Amygdala (tissue), 56 donors: Measurements from ENCODE around the gene IGFALS.

ENCODE experiments used
- DNase-seq, 56 donors: peaks; one replicate each; lab custom pipeline; 2025; lab: John Stamatoyannopoulos, UW

IGFALS gene

DNA sequence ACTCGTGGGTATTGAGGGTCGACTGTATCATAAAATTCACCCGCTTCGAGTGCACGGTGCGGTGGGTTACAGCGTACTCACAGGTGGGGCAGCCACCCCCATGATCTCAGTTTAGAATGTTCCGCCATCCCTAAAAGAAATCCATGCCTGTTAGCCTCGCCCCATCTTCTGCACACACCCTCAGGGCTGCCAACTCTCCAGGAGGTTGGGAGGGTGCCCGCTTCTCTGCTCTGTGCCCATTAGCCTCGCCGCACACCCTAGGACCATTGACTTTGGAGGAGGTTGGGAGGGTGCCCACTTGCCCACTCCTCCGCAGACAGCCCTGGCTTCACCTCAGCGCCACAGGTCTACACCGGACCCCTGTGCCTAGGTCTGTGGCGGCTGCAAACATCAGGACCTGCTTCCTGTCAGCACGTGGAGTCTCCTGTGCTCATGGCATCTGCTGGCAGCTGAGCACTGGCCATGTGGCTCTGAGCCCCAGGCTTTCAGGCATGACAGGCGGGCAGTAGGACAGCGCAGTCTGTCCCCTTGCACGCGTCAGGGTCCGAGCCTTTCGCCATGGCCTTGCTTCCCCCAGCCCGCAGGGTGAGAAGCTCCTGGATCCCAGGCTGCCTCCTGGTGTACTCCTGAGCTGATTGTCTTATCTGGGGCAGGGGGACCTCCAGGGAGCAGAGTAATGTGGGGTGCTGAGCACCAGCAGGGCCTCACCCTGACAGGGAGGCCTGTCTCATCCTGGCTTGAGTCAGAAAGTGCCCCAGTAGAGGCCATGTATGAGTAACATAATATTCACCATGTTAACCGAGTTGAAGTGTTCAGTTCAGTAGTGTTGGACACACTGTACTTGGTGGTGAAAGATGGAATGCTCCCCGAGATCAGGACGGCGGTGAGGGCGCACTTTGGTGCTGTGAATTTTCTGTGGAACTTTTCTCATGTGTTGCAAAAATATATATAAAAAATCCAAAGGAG lies 44.1 kb downstream of the IGFALS start:
- DNase-seq, result no peak

- DNase-seq, result no peak
These were observed 45.6 kb downstream of the IGFALS start for GRCh38 chr16:1747934-1748333.

- DNase-seq, result no peak
These were observed 46.8 kb downstream of the IGFALS start for GRCh38 chr16:1746693-1747195.

DNA sequence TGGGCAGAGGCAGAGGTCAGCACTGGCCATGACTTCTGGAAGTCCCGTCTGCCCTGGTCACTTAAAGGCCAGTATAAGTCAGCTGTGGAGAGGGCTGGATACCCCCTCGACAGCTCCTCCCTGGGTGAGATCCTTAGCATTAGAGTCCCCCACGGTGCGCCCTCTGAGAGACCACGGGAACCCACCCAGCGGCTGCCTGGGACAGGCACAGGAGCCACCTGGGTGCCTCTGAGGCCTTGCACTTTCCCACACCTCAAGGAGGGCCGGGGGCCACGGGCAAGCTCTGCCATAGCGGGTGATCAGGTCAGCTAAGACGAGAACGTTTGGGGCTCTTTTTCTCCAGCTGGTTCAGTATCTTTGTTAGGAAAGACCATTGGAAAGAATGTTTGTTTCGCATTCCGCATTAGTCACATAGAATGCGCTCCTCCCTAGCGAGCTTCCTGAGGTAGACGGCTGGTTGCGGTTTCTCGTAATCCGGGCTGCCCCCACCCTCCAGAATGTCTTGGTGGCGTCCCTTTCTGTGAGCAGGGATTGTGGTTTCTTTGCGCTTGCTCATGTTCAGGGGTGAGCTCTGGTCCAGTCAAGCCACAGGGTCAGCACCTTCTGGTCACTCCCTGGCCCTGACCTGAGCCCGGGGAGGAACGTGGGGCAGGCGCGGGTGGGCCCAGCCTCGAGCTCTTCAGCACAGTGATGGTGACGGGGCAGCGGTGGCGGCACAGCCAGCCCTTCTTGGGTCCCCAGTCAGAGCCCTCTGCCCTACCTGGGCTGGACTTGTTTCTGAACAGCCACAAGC lies 47.4 kb downstream of the IGFALS start:
- DNase-seq, result no peak

GRCh38 chr16:1745181-1745899 lies 48.2 kb downstream of the IGFALS start:
- DNase-seq, result no peak

DNA sequence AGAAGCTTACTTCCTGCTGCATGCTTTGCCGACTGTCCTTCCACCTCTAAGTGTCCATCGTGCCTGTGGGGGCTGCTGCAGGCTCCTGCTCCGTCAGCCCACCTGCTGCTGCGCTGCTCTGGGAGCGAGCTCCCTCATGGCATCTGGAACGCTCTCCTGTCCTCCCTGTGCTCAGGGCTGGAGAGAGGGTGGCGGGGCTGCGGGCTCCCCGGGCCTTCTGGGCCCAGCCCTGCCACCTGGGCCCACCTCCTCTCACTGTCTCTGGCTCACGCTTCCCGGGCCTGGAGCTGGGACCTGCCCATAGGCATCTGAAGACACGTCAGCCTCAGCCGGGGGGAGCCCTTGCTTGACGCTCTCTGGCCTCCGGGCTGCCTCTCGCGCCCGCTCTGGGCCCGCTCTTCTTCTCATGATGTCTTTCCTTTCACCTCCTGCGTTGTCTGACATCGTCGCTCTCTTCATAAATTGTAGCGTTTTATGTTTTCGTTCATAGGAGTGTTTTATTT lies 49.1 kb downstream of the IGFALS start:
- no peak for DNase-seq

DNA sequence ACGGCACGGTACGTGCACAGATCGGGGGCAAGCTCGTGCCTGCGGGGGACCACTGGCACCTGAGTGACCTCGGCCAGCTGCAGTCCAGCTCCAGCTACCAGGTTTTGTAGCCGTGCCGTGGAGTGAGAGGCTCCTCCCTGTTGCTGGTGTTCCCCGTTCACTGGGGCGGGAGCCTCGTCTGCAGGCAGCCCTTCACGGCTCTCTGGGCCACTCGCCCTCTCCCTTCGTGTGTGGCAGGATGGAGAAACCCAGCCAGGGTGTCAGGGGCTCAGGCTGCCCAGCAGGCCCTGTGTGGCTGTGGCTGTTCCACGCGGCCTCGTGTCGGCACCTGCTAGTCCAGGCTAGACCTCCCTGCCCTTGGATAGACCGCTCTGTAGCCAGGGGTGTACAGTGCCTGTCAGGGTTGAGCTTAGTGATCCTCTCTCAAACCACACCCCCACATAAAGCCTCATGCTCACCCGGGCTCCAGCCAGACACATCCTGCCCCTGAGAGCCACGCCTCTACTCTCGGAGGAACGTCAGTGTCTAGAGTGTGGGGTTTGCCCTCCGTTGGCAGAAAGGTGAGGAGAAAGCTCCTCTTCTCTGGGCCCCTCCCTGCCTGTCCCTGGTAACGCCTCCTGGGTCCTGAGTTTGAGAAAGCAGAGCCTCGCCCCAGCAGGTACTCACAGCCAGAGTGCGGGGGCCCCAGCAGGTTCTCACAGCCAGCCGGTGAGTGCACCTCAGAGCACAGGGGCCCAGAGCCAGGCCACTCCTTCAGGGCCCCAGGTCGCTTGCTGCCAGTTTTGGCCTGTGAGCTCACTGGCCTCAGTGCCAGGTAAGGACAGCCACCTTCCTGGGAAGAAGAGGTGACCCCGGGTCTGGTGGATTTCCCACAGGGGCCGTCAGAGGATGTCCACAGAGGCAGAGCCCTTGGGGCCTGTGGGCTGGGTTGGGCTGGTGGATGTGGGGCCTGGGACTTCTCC lies 49.8 kb downstream of the IGFALS start:
- no peak for DNase-seq

DNA sequence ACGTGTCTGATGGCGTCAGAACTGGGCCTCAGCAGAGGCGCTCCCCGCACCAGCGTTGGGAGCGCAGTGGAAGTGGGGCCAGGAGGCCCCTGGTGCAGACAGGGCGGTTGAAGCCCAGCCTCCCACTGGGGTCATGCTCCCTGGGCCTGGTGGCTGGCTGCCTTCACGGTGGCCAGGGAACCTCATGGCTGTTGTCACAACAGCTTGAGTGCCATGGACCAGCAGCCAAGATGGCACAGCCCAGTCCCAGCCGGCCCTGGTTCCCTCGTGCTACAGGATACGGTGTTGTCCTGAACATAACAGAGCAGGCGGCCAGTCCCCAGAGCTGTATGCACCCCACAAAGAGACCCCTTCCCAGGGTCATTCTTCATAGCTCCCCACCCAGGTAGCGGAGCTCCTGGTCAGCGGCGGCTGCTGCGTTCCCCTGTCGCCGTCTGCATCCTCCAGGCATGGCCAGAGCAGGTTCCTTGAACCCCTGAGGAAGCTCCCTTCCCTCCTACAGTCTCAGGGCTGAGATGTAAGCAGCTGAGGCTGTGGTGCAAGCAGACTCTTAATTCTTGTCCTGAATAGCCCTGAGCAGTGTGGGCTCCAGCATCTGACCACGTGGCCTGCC lies 51.8 kb downstream of the IGFALS start:
- DNase-seq, result peak in 1 of 56 donors; percentile 17

- no peak for DNase-seq
These were observed 52.6 kb downstream of the IGFALS start for GRCh38 chr16:1740781-1741490.
